Skeletal muscle cell (primary cell): ENCODE data around the gene CORO1C.
A peak's percentile ranks its signal among the peaks of the same experiment; 100 is the strongest.

Experiments
- DNase-seq: peaks from one replicate; pipeline ENCODE4 v3.0.0-alpha.2; 2010; ENCODE audit warnings: low read depth
- H3K4me3 ChIP-seq: 2 replicates; pipeline ENCODE4 v1.5.1; 2011; ENCODE audit warnings: low read depth, mild to moderate bottlenecking, control low read depth, low read length, moderate library complexity

The CORO1C gene

DNA sequence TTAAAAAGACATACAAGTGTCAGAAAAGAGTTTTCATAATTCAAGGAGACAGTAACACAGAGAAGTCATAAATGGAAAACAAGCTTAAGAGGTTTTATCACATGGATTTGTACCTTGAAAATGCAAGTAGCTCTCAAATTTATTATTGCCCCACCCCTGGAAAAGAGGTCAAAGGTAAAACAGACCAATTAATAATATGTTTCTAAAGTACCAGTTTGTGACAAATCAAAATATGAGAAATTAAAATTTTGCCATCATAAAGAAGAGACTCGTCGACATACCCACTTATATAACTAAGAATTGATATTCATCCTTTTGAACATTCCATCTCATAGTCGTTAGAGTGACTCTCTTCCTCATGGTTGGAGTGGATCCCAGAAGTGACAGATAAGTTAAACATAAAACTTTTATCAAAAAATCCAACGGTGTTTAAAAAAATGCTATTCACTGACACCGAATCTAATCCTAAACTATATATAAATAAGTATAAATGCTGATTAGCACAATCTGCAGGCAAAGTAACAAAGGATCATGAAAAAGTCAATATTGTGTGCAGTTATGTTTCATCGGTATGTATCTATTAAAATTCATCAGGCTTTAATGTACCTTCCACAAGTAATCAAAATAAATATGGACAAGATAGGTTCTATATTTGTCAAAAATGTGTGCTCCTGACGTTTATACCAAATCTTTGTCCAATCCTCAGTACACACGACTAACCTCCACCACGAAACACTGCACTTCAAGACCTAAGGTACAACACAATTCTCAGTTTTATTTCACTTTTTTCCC is 2.3 kb downstream of the CORO1C start:
- DNase-seq, result no peak
- H3K4me3 ChIP-seq, result peak overlapping the region; percentile 94

DNA sequence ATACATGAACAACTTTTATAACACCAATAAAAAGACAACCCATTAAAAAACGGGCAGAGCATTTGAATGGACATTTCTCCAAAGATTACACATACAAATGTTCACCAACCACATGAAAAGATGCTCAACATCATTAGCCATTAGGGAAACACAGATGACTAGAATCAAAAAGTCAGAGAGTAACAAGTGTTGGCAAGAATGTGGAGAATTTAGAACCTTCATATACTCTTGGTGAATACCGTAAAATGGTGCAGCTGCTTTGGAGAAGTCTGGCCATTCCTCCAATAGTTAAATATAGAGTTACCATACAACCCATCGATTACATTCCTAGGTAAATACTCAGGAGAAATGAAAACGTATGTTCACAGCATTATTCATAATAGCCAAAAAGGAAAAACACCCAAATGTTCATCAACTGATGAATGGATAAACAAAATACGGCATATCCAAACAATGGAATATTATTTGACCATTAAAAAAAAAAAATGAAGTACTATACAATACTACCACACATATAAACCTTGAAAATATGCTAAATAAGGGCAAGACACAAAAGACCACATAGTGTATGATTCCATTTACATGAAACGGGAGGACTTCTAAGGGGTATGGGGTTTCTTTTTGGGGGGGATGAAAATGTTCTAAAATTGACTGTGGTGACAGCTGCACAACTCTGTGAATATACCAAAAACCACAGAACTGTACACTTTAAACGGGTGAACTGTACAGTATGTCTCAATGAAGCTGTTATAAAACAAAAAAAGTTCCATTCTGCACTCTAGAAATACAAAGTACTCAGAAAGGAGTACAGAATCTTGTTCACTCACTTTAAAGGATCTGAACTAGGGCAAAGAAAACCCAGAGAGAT is 3.2 kb downstream of the CORO1C start:
- H3K4me3 ChIP-seq, result peak overlapping the region; percentile 94
- no peak for DNase-seq

GRCh38 chr12:108727161-108727560 is 4.2 kb downstream of the CORO1C start:
- no peak overlapping the region for H3K4me3 ChIP-seq
- DNase-seq, result no peak

DNA sequence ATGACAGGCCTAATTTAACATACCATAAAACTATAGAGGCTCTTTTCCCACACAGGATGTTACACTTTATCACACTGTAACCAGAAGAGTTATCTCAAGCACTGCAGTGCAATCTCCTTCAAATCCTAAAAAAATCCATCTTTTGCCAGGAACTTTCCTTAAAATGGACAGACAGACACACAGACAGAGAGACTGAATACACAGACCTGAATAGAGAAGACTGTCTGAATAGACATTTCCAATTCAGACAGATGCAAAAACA is 6.5 kb downstream of the CORO1C start:
- no peak overlapping the region for H3K4me3 ChIP-seq
- DNase-seq, result no peak

GRCh38 chr12:108724054-108724889 is 7.0 kb downstream of the CORO1C start:
- DNase-seq, result no peak
- no peak overlapping the region for H3K4me3 ChIP-seq

DNA sequence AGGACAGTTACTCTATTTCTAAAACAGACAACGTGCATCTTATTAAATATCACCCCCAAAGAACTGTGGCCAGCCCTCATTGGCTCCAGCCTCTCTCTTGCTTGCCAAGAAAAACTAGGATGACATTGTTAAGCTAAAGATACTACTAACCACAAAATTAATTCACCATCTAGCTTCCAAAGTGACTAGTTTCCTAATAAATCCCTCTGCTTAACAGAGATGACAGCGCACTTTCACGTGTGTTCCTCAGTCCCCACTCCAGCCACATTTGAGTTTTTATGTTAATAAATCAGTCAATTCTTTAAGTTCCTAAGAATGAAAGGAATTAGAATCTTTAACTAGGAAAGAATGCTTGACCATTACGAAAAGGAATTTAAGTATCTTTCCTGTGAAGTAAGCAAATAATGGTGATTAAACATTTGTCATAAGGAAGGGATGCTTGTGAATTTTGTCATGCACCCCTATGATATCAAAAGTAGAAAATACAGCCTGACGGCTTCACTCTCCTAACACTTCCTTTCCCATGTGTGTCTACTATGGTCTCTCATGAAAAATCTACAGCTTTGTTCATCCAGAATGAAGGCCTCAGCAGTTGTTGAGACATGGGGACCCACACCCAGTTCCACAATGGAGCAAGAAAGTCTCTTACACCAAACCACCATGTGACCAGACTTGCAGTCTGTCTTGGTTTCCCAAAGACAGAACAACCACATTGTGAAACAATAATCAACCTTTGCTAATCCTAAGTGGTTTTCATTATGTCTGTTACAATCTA is 8.1 kb downstream of the CORO1C start:
- no peak overlapping the region for H3K4me3 ChIP-seq
- peak; percentile 63 for DNase-seq

- peak overlapping the region; percentile 8 for H3K4me3 ChIP-seq
- DNase-seq, result no peak
These were observed 8.9 kb downstream of the CORO1C start for GRCh38 chr12:108722463-108722862.

DNA sequence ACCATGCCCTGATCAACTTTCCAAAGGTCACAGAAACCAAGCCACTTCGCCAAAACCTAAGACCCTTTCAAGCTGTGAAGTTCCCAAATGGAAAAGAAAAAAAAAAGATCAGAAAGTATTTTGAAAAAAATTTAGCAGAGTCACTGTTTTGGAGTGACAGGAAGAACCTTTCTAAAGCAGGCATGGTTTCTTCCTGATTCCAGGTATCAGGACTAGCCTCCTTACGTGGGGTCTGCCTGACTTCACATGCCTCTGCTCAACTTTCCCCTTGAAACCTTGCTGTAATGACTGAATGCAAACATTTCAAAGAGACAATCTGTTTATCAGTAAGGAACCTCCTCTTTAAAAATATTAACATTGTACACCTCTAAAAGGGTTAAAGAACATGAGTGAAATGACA is 9.5 kb downstream of the CORO1C start:
- no peak for DNase-seq
- no peak overlapping the region for H3K4me3 ChIP-seq

GRCh38 chr12:108720757-108721514 is 10.4 kb downstream of the CORO1C start:
- no peak for DNase-seq
- H3K4me3 ChIP-seq, result no peak overlapping the region

DNA sequence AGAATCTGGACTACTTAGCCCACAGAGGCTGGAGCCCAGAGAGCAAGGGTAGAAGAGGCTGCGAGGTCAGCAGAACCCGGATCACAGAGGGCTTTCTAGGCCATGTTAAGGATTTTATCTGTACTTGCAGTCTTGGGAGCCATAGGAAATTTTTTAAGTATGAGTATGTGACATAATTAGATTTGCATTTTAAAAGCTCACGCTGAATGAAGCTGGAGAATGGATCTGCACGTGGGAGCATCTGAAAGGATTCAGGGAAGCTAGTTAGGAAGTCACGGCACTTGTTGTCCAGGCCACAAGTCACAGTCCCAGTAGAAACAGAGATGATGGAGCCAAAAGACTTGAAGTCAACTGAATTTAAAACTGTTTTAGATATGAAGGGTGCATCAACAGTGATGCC is 14.1 kb downstream of the CORO1C start:
- DNase-seq, result no peak
- no peak overlapping the region for H3K4me3 ChIP-seq

DNA sequence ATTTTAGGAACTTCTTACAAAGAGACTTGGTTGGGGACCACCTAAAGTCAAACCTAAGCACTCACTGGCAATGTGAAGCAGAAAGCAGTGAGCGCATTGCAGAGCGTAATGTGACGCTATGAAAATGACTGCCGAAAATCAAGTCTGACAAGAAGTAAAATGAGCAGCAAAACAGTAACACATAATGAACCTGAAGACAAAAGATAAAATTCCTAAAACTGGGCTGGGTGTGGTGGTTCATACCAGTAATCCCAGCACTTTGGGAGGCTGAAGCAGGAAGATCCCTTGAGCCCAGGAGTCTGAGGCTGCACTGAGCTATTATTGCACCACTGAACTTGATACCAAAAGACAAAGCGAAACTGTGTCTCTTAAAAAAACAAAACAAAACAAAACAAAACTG is 16.5 kb downstream of the CORO1C start:
- no peak for DNase-seq
- H3K4me3 ChIP-seq, result no peak overlapping the region

DNA sequence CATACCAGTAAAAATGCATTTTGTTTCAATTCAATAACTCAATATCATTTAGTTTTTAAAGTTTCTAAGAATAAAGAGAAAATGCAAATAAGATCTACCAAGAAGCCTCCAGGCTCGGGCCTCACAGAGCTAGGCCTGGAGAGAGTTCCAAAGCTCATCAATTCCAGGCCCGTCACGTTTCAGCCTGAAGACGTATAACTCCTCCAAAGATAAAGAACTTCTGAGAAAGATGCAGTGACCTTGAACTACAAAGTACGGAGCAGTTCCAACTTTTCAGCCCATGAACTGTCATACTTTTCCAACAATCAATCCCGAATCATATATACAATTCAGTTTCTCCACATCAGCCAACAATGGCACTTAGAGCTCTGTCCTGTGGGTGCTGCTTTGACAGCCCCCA is 17.8 kb downstream of the CORO1C start:
- DNase-seq, result no peak
- H3K4me3 ChIP-seq, result no peak overlapping the region

- H3K4me3 ChIP-seq, result no peak overlapping the region
- DNase-seq, result no peak
These were observed 18.5 kb downstream of the CORO1C start for GRCh38 chr12:108712925-108713203.

DNA sequence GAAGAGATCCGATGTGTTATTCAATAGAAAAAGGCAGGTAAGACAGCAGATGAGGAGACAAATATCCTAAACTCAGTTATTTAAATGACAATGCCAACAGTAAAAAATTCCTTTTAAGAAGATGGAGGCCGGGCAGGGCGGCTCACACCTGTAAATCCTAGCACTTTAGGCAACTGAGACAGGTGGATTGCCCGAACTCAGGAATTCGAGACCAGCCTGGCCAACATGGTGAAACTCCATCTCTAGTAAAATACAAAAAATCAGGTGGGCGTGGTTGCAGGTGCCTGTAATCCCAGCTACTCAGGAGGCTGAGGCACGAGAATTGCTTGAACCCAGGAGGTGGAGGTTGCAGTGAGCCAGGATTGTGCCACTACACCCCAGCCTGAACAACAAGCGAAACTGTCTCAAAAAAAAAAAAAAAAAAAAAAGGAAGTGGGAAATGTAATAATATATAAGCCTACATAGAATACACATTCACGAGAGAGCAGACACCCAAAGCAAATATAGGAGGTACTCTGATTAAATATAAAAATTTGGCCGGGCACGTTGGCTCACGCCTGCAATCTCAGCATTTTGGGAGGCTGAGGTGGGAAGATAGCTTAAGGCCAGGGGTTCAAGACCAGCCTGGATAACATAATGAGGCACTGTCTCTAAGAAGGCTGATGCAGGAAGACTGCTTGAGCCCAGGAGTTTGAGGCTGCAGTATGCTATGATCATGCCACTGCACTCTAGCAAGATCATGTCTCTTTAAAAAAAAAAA is 19.0 kb downstream of the CORO1C start:
- no peak overlapping the region for H3K4me3 ChIP-seq
- DNase-seq, result no peak

DNA sequence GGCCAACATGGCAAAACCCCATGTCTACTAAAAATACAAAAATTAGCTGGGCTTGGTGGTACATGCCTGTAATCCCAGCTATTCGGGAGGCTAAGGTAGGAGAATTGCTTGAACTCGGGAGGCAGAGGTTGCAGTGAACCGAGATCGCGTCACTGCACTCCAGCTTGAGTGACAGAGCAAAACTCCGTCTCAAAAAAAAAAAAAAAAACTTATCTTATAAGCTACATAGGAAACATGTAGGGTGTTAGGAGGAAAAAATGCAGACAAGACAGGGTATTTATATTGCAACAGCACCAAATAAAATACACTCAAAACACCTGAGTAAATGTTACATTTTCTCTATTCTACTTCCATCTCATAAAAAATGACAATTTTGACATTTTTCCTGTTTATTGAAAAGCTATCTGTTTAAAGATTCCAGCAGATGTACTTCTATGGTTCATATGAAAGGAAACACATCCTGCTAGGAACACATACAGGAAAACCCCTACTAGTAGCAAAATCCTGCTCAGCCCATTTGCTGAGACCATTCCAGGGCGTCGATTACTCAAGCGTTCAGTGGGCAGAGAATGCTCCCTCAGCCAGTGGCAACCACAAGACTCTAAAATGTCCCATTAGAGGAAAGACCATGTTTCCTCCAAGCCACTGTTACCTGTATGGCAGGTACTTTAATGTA is 19.7 kb downstream of the CORO1C start:
- no peak for DNase-seq
- no peak overlapping the region for H3K4me3 ChIP-seq

DNA sequence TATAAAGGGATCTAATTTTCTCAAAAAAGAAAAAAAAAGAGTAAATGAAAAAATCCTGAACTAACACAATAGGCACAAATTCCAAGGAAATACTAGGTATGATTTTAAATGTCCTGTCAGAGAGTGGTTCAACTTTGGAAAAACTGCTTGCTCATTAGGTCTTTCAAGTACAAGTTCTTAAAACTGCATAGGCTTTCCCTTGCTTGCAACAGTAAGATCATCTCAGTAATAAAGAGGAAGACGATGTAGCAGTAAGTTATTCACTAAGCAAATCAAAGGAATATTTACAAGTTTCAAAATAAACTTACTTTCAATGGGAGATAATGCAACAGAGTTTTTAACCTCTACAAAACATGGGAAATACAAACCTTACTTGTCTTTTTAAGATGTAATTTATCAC is 21.6 kb downstream of the CORO1C start:
- DNase-seq, result no peak
- H3K4me3 ChIP-seq, result no peak overlapping the region

DNA sequence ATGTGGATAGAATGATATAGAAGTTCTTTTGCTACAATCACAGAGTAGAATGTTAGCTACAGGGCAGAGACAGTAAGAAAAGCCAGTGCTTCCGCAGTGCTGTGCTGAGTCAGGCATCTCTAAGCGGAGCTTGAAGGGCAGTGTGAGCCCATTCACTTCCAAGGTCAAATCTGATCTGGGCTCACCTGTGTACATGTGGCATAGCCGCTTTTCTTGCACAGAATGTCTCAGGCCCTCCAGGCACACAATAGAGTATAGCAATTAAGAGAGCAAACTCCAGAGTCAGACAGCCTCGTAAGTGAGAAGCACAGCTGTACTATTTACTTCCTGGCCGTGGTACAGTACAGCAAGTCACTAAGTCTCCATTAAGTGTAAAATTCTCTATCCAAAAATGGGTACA is 26.8 kb downstream of the CORO1C start:
- no peak overlapping the region for H3K4me3 ChIP-seq
- DNase-seq, result no peak
